IMR-90 (cell line): ENCODE results near the gene RHOF.

Experiments used
- BHLHE40 ChIP-seq: fragments of 150-350 bp; IDR thresholded peaks from 2 replicates; pipeline ENCODE4 v1.6.1; 2016; ENCODE audit warnings: mild to moderate bottlenecking, low read depth, low read length
- CHD1 ChIP-seq: IDR thresholded peaks from 2 replicates; pipeline ENCODE4 v1.6.1; 2012; ENCODE audit warnings: low read depth, low read length, improper control_type of control experiment
- ELK1 ChIP-seq: fragments of 150-350 bp; IDR thresholded peaks from 2 replicates; pipeline ENCODE4 v1.6.1; 2016; ENCODE audit warnings: low read depth, mild to moderate bottlenecking, low read length, moderate library complexity, borderline replicate concordance
- POLR2A ChIP-seq: IDR thresholded peaks from 2 replicates; pipeline ENCODE4 v1.6.1; 2012; ENCODE audit warnings: mild to moderate bottlenecking, low read depth, low read length
- RCOR1 ChIP-seq: IDR thresholded peaks from 2 replicates; pipeline ENCODE4 v1.6.1; 2012; ENCODE audit warnings: mild to moderate bottlenecking, low read length, improper control_type of control experiment; ENCODE audit not compliant: insufficient replicate concordance
- USF2 ChIP-seq: fragments of 150-350 bp; IDR thresholded peaks from 2 replicates; pipeline ENCODE4 v1.6.1; 2017; ENCODE audit warnings: mild to moderate bottlenecking, antibody characterized with exemption, low read length, low read depth
- TF ChIP-seq, protein P1 (sequence below): conservative IDR thresholded peaks from 2 replicates; pipeline ENCODE4 v1.5.1; 2012; ENCODE audit warnings: mild to moderate bottlenecking, low read depth, low read length, improper control_type of control experiment

GRCh38 chr12:121784460-121784859, 9.0 kb downstream of the RHOF start:
- TF ChIP-seq POLR2A: no peak
- TF ChIP-seq, protein P1, sequence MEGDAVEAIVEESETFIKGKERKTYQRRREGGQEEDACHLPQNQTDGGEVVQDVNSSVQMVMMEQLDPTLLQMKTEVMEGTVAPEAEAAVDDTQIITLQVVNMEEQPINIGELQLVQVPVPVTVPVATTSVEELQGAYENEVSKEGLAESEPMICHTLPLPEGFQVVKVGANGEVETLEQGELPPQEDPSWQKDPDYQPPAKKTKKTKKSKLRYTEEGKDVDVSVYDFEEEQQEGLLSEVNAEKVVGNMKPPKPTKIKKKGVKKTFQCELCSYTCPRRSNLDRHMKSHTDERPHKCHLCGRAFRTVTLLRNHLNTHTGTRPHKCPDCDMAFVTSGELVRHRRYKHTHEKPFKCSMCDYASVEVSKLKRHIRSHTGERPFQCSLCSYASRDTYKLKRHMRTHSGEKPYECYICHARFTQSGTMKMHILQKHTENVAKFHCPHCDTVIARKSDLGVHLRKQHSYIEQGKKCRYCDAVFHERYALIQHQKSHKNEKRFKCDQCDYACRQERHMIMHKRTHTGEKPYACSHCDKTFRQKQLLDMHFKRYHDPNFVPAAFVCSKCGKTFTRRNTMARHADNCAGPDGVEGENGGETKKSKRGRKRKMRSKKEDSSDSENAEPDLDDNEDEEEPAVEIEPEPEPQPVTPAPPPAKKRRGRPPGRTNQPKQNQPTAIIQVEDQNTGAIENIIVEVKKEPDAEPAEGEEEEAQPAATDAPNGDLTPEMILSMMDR: no peak
- no peak for TF ChIP-seq USF2
- no peak for TF ChIP-seq ELK1
- TF ChIP-seq RCOR1: peak; percentile 16
- TF ChIP-seq BHLHE40: peak; percentile 64
- TF ChIP-seq CHD1: no peak
